GM11168 (cell line): ENCODE results near the gene CHST3.
"Not testable (repeated sequence)": the region's sequence is repeated elsewhere in the genome, so short reads cannot be mapped to it uniquely, and the experiment has no call there.

Experiments used
- in situ Hi-C: fragments of 300-500 bp; cut with MboI; formaldehyde crosslinking; loops from one replicate; pipeline ENCODE4 v1.12.0; 2022; ENCODE audit warnings: low sequenced_read_pairs; ENCODE audit not compliant: unreplicated experiment

CHST3 gene

DNA sequence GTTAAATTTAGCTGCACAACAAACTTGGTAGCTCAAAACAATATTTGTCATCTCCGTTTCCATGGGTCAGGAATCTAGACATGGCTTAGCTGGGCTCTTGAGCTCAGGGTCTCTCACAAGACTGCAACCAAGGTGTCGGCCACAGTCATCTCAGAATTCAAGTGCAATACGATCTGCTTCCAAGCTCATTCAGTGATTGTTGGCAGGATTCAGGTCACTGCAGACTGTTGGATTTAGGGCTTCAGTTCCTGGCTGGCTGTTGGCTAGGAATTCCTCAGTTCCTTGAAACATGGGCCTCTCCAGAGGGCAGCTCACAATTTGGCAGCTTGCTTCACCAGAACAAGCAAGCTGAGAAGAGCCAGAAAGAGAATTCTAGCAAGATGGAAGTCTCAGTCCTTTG is 17.5 kb upstream of the CHST3 start:
- in situ Hi-C loops, result no loop called here

DNA sequence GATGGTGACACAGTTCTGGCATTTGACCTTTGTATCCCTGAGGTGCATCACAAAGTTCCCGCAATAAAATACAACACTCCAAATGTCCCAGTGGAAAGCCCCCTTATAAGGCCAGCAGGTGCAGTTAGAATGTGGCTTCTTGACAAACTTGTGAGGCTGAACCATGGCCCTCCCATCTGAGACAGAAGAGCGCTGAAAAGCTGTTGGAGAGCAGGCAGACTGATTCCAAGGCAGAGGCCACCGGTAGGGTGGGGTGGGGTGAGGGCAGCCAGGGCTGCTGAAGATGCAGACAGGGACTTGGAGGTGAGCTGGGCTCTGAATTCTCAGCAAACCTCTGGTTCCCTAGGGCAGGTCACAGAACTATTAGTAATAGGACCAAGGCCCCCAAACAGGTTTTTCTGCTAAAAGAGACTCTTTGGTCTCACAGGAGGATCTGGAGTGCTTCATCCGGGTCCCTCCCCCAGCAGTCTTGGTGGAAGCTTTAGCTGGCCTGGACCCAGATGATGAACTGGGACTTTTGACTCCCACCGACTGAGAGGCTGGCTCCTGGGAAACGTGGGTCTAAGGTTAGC is 15.6 kb upstream of the CHST3 start:
- in situ Hi-C loops, result no loop called here

- in situ Hi-C loops, result no loop called here
Measured at GRCh38 chr10:71950683-71951082, 13.5 kb upstream of the CHST3 start.

DNA sequence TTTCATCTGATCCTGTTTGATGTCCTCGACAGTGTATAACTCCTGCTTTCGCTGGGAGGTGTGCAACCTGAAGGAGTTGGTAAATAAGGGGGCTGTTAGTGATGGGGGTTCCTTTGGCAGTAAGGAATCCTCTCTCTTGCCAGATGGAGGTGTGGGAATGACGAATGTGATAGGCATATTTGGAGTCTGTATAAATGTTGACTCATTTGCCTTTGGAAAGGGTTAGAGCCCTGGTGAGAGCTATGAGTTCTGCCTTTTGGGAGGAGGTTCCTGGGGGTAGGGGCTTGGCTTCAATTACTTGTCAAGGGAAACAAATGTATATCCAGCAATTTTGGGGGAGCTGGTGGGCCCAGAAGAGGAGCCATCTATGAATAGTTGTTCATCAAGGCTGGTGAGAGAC is 11.4 kb upstream of the CHST3 start:
- in situ Hi-C loops, result no loop called here

GRCh38 chr10:71957546-71958275 is 6.5 kb upstream of the CHST3 start:
- in situ Hi-C loops, result no loop called here

GRCh38 chr10:71959526-71959925 is 4.7 kb upstream of the CHST3 start:
- in situ Hi-C loops, result no loop called here

DNA sequence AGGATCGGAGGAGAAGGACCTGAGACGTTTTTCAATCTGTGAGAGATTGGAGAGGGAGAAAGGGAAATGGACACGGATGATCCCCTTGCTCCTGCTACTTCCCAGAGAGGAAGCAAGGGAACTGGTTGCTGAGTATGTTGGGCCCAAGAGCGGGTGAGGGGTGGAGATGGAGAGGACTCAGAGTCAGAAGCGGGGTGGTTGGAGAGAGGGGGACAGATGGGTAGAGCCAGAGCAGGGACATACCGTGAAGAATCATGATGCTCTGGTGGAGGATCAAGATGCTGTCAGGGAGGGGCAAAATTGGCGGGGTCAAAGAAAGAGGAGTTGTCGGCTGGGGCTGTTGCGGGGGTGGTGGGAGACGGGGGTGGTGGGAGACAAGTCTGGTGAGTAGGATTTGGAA is 2.4 kb upstream of the CHST3 start:
- in situ Hi-C loops, result no loop called here

DNA sequence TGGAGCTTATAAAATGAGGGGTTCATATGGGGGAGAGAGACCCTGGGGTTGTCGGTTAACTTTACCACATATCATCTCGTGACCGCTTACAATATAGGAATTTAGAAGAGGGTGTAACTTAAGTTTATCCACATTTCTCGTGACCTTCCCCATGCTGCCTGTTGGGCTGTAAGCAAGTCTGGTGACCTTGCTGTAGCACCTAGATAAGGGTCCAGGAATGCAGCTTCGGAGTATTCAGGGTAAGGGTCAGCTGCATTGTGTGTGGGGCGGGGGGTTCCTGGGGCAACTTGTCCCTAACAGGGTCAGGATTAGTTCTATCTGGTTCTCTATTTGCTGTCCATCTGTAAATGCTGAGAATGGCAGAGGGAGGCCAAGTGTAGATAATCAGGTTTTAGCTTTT is 1.3 kb upstream of the CHST3 start:
- in situ Hi-C loops, result no loop called here

GRCh38 chr10:71963351-71964097 is 671 bp upstream of the CHST3 start:
- in situ Hi-C loops, result no loop called here

GRCh38 chr10:71964743-71965515 is 734 bp downstream of the CHST3 start:
- in situ Hi-C loops, result no loop called here

DNA sequence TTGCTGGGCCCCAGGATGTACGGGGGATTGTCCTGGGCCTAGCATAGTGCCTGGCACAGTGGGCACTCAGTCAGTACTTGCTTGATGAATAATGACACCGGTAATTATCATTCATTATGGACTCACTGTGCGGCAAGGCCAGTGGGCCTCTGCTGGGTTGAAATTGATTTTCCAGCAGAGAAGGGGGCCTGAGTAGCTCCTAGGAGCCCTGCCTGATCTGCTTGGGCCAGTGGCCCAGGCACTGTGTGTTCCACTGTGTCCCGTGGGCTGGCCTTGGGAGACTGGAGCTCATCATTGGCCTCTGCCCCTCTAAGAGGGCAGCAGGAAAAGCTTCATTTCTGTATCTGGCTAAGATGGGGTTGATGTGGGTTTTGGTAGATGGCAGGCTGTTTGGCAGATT is 1.4 kb downstream of the CHST3 start:
- in situ Hi-C loops, result no loop called here

- in situ Hi-C loops, result no loop called here
Measured at GRCh38 chr10:71966046-71967004, 2.1 kb downstream of the CHST3 start.

DNA sequence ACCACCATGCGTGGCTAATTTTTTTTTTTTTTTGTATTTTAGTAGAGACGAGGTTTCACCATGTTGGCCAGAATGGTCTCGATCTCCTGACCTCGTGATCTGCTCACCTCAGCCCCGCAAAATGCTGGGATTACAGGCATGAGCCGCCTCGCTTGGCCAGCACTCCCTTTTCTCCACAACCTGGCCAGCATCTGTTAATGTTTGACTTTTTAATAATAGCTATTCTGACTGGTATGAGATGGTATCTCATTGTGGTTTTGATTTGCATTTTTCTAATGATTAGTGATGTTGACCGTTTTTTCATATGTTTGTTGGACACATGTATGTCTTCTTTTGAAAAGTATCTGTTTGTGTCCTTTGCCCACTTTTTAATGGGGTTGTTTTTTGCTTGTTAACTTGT is 3.8 kb downstream of the CHST3 start:
- in situ Hi-C loops, result not testable (repeated sequence)

DNA sequence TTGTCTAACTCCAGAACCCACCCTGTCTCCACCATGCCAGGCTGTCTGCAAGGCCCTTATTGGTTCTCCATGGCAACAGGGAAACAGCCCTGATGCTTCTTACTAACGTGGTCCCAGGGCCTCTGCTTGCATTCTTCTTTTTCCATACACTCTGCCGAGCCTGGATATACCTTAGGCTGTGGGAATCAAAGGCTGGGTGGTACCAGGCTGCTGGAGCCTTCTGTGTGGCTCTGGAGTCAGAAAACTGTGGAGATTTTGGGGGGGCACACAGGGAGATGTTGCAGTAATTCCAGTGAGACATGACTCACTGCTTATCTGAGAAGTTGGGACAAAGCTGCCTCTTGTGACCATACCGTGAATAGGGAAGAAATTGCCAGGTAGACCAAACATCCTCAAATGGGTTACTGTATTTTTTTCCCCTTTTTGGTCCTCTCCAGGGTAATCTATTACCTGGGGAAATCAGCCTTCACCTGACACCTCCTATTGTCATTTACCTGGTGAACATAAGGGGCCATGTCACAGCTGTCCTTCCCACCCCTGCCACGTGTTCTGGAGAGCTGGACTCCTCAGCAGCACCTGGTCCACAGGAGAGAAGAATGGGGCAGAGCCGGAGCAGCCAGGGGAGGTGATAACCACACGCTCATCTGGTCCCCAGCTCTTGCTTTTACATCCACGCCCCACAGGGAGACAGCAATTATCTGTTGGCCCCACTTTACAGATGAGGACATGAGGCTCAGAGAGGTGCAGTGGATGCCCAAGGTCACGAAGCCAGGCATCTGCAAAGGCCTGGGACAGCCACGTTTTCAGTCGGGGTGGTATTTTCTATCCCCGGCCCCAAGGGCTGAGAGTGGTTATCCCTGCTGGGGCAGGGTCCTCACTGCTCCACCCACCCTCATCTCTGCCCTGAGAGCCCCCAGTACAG is 4.6 kb downstream of the CHST3 start:
- in situ Hi-C loops, result no loop called here

DNA sequence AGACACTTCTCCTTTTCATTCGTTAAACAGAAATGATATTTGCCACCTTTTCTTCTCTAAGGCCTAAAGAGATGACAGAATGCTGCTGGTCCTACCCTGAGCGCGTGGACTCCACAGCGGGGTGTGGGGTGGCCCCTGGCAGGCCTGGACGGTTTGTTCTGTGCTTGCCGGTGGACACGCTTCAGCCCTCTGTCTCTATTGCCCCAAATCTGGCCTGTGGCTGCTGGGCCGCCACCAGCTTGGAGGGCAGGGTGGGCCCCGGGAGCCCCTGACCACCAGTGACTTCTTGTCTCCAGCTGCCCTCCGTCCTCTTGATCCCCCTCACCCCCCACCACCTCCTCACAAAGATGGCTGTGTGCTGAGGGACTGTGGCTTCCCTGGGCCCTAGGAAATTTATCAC is 5.7 kb downstream of the CHST3 start:
- in situ Hi-C loops, result no loop called here

DNA sequence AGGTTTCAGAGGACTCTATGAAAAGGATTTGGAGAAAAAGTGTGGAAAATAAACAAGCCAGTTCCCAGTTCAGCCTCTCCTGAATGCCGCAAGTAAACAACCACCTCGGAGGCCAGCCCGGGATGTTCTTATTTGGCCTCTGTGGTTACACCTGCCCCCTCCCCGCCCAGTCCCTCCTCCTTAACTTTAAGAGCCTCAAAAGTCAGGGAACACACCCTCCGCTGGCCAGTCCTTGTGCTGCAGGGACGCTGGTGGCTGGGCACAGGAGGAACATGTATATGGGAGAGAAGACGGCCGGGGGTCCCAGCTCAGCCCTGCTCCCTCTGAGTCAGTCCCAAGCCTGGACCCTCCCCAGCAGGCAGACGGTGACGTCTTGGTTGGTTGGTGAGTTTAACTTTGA is 6.1 kb downstream of the CHST3 start:
- in situ Hi-C loops, result no loop called here

GRCh38 chr10:71970869-71971268 is 6.7 kb downstream of the CHST3 start:
- in situ Hi-C loops, result no loop called here

DNA sequence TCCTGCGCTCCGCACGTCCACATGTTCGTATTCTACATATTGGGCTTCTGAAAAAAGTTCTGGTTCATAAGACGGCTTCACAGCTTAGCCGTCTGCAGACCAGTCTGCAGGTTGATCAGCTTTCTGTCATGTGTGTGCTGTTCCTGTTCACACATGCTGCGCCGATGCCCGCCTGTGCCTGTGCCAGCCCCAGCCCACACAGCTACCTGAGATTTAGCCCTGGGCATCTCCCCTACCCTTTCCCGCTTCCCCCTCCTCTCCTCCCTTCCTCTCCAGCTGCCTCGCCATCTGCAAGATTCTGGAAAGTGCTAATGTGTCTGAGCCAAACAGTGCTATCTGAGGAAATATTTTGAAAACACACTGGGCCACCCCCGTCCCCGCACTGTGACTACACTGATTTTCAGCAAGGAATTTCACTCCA is 7.1 kb downstream of the CHST3 start:
- in situ Hi-C loops, result no loop called here
